GM18517 (cell line): ENCODE results near the gene PUM1.

Source experiments
- ATAC-seq: cut with Tn5 transposase; IDR thresholded peaks from one replicate; pipeline ENCODE4 v1.9.1; 2021; ENCODE audit warnings: mild to moderate bottlenecking, moderate library complexity; ENCODE audit not compliant: unreplicated experiment

Gene PUM1

DNA sequence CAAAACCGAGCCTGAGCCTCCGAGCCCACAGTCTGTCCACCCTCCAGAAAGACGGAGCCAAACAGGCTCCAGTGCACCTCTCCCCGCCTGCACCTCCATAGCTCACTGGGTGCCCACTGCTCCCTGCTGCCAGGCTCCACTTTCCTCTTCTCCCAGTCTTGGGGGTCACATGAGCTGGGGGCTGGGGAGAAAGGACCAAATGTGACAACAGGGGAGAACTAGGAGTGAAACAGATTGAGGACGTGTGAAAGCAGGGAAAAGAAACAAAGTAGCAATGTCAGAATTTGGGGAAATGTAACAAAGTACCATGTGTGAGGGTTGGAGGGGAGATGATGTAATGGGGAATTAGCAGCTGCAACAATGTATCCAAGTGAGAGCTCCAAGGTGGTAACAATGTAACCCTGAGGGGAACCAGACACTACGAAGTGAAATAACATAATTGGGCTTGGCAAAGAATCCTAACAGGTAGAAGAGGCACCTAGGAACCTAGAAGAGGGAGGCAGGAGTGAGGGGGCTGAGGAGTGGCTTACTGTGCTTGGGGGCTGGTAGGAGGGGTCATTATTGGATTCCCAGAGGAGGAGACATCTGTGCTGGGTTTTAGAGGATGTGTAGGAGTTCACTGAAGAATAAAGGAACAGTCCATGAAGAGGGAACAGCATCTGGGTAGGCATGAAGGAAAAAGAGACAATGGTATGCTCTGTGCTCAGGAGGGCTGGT, 169.4 kb downstream of the PUM1 start:
- ATAC-seq = no peak

DNA sequence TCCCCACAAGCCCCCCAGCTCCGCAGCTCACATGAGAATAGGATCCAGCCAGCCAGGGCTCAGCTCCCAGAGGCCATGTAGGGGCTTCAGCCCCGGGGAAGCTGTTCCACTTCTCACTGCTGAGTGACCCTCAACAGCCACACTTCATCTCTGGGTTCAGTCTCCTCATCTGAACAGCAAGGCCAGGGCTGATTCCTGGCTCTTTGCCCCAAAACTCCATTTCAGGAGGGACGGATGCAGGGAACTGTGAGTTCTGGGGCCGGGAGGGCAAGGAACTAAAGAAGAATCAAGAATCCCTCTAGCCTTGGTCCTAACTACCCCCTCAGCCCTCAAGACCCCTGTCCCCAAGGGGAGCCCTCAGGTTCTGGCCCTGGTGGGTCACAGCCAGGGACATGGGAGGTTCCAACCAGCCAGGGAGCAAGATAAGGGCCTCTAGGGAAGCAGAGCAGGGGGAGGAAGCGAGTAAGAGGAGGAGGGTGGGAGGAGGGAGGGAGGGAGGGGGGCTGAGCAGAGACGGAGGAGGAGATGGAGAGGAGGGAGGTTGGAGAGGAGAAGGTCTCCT, 170.1 kb downstream of the PUM1 start:
- no peak for ATAC-seq

DNA sequence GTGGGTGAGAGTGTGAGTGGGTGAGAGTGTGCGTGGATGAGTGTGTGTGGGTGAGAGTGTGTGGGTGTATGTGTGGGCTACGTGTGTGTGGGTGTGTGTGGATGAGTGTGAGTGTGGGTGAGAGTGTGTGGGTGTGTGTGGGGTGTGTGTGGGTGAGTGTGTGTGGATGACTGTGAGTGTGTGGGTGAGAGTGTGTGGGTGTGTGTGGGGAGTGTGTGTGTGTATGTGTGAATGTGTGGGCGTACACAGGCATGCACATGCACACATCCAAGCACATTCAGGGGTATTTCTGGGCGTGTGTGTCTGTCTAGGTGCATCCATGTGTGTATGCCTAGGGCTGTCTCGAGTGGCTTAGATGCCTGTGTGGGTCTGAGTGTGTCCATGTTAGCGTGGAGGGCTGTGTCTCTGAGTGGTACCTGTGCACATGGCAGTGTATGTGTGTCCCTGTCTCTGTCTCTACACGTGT, 171.0 kb downstream of the PUM1 start:
- ATAC-seq = no peak

DNA sequence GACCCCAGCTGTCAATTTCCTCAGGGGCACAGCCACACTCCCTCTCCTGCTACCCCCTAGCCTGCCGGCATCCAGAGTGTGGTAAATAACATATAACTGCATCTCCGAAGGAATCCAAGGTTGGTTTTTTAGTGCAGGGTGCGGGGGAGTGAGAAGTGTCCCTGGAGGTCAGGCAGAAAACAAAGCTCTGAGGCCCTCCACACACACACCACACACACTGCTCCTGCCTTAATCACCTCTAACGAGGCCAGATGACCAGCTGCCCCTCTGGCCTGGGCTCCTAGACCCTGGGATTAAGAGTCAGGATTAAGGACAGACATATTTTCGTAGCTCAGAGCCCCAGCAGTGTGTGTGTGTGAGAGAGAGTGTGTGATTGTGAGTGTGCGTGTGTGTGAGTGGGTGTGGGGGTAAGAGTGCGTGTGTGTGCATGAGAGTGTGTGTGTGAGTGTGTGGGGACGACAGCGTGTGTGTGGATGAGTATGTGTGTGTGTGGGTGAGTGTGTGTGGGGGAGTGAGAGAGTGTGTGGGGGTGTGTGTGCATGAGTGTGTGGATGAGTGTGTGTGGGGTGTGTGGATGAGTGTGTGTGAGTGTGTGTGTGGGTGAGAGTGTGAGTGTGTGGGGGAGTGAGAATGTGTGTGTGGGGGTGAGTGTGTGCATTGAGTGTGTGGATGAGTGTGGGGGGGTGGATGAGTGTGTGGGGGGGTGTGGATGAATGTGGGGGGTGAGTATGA, 171.6 kb downstream of the PUM1 start:
- no peak for ATAC-seq

DNA sequence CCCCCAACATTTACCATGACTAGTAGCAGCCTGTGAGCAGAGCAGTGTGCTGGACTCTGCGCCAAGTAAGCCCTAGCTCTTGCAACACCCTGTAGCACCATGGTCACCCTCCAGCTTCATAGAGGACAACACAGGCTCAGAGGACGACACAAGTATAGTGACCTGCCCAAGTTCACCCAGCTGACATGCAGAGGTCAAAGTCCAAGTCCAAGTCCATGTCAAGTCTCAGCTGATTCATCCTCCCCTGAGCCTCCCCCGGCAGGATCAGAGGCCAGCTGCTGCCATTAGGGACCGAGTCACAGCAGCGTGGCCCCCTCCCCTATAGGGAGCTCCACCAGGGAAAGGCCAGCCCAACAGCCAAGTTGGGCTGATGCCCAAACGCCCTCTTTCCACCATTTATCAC, 172.8 kb downstream of the PUM1 start:
- no peak for ATAC-seq

DNA sequence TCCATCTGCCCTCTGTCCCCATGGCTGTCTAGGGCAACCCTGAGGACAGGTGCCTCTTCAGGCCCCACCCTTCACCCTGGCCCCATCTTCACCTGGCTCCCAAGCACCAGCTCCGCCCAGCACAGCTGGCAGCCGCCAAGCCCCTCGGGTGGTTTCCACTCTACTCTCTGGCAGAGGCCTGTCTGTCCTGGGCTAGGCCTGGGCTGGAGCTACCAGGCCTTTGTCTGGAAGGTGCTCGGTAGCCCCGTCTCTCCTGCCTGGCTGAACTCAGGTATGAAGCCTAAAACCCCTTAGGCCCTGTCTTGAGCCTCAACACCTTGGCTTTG, 174.3 kb downstream of the PUM1 start:
- ATAC-seq = no peak

DNA sequence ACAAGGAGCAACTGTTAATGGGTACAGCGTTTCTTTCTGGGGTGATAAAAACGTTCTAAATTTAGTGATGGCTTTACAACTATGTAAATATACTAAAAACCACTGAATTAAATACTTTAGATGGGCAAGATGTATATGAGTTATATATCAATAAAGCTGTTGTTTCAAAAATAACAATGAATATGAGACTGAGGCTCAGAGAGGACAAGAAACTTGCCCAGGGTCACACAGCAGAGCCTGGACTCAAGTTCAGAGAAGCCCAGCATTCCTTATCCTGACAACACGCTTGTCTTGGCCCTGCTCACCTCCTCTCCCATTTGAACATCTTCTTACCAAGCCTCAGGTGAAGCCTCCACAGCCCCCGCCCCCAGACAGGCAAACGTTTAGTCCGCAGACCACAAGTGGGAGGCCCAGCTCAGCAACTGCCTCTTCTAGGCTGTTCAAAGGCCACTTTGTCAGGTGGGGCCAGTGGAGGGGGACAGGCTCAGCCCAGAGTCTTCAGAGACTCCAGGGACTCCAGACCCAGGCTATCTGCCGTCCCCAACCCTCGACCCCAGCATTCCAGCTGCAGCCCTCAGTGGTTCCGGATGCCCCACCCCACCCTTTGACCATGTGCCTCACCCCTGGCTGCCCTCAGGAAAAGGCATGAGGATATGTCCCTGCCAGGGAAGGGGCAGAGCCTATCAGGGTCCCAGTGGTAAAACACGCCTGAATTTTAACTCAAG, 174.9 kb downstream of the PUM1 start:
- ATAC-seq = no peak

DNA sequence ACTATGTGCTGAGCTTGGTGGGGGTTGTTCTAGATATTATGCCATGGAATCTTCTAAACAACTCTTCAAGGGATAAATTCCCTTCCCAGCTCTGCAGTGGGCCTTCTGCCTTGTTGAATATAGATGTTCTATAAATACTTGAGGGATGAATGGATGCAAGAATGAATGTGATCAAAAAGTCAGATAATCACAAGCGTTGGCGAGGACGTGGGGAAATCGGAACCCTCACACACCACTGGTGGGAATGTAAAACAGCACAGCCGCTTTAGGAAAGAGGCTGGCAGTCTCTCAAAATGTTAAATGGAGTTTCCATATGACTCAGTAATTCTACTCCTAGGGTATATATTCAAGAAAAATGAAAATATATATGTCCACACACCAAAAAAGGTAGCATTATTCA, 176.0 kb downstream of the PUM1 start:
- ATAC-seq = no peak

DNA sequence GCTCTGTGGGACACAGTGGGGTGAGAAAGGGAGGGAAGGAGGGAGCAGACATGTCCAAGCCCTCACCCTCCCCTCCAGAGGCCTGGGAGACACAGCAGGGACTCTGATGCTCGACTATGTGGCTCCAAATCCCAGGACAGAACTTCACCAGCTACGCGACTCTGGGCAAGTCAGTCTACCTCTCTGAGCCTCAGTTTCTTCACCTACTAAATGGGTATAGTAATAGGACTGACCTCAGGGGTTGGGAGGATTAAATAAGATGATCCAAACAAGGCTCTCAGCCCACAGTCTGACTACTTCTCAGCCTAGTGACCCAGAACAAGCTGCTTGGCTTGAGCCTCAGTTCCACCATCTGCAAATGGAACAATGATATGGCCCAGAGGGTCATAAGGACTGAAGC, 176.5 kb downstream of the PUM1 start:
- no peak for ATAC-seq

DNA sequence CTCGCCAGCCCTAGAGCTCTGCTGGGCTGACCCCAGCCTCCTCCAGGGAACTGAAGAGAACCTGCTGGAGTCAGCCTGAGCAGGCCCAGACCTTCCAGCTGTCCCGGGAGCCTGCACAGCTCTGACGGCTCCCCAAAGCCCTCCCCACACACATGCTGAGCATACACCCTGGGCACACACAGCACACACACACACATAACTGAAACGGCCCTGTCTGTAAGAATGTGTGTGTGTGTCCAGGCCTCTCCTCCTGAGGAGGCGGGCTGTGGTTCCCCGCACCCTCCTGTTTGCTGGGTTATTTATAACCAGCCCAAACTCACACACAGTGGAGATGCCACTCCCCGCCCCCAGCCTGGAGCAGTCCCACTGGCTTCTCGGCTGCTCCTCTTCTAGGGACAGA, 177.1 kb downstream of the PUM1 start:
- no peak for ATAC-seq

DNA sequence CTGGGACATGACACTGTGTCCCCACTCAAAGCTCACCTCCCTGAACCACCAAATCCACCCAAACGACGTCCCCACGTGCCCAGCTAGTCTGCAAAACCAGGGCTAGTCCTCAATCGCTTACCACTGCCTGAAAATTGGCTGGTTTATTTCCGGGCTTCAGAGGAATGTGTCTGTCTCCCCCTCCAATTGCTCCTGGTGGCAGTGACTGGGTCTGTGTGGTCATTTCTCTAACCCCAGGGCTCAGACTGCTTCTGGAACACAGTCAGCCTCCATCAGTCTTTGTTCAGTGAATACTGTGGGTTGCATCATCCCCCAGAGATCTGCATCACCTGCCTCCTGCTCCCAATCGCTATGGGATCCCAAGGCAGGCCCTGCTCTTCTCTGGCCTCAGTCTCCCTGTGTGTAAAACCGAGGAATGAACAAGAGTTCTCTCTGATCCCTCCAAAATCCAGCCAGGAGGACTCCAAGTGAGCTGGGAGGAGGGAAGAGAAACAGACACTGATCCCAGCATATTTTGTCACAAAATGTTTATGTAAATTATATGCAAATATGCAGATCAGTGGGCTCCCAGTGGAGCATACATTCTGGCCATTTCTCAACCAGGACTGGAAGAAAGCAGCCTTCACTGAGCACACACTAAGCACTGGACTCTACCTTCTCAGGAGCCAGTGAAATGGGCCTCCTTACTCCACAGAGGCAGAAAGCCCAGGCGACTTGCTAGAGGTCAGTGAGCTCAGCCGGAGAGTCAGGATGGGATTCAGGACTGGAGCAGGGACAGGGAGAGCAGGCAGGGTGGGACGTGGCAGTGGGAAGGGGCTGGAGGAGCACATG, 177.8 kb downstream of the PUM1 start:
- ATAC-seq = no peak

DNA sequence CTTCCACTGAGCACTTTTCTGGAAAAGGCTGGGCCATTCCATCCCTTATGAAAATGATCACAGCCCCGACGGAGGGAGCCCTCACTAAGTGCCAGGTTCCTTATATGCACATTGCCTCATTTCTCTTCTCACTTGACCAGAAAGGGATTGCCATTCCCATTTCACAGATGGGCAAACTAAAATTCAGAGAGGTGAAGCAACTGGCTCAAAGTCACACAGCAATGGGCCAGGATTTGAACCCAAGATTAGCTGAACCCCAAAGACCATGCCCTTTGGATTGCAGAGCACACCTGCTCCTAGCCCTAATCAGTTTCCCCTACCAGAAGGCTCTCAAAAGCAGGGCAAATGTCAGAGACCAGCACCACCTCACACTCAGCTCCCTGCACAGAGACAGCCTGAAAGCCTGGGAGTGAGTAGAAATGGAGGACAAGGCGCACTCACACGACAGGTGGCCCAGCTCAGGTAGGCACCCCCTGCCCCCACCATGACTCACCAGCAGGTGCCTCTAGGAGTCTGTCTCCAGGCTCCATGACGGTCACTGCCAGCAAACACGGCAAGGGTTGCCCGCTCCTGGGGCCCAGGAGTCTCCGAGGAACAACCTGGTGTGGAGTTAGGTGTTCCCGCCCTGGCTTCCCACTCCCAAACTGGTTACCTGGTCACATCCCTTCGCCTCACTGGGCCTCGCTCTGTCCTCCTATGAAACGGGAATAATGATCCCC, 178.6 kb downstream of the PUM1 start:
- ATAC-seq = no peak

DNA sequence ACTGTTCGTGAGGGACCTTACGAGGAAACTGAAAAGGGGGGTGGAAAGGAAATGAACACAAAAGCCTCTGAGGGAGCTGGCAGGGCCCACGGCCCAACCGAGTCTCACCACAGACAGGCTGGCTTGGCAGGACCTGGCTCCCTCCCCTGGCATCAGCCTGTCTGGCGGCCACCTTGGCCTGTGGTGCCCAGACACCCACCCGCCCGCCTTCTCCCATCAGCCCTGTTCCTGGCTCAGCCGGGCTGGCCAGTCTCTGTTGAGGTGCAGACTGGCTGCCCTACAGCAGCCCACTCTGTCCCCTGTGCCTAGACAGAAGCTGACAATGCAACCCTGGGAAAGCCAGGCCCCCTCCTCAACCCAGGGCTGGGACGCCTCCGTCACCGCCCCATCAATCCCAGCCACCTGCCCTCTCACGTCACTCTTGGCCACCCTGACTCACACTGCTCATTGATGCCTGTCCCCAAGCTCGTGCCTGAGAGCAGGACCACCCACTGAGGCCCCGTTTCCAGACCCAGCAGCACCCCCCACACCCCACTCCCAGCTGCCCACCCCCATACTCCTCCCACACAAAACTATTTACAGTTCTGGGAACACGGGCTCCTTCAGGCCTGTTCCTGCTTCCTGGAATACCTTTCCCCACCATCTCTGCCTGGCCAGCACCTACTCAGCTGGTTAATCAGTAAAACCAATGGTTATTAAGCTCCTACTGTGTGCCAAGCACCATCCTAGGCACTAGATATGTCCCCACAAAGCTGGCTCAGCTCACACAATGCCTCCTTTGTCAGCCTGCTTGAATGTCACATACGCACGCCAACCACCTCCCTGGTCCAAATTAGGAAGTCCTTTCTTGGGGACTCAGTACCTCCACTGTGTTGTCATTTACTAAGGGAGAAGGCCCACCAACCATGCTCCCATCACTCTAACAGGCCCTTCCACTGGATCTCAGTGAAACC, 179.7 kb downstream of the PUM1 start:
- ATAC-seq = no peak

DNA sequence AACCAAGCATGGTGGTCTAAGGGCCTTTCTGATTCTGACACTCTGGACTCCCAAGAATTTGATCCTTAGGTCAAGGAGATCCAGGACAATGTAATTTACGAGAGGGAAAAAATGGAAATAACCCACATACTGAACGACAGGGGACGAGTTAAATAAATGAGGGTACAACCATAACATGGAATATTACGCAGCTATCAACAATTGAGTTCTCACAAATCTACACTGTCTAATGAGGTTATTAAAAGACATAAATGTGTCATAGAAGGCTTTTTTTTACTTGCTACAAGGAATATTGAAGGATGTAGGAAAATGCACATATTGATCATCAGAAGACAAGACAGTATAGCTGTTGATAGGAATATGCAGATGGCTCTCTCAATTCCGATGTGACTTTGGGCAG, 180.8 kb downstream of the PUM1 start:
- ATAC-seq = no peak

DNA sequence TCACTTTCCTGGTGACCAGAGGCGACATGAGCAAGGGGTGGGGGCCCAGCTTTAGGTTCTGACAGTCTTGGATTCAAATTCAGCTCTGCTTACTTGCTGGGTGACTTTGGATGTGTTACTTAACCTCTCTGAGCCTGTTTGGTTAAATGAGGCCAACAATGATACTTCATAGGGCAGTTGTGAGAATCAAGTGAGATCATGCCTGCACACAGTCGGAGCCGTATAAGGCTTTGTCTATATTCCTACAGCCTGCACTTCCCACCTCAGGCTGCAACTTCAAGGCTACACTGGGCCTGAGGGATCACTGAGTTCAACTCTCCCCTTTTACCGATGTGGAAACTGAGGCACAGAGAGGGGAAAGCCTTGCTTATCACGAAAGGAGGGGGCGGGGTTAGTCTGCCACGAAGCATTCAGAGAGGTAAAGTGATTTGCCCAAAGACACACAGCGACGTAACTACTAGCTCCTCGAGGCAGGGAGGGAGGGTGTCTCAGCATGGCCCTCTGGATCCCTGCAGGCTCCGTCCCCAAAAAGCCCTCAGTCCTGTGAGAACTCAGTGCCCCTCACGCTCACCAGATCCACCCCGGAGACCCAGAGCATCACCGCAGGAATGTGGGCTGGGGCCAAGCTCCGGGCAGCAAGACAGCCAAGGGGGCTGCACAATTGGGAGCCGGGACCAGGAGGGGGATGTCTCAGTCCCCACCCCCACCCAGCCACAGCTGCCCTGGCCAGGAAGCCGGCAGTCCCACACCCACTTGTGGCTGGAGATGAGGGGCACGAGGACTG, 181.9 kb downstream of the PUM1 start:
- no peak for ATAC-seq

DNA sequence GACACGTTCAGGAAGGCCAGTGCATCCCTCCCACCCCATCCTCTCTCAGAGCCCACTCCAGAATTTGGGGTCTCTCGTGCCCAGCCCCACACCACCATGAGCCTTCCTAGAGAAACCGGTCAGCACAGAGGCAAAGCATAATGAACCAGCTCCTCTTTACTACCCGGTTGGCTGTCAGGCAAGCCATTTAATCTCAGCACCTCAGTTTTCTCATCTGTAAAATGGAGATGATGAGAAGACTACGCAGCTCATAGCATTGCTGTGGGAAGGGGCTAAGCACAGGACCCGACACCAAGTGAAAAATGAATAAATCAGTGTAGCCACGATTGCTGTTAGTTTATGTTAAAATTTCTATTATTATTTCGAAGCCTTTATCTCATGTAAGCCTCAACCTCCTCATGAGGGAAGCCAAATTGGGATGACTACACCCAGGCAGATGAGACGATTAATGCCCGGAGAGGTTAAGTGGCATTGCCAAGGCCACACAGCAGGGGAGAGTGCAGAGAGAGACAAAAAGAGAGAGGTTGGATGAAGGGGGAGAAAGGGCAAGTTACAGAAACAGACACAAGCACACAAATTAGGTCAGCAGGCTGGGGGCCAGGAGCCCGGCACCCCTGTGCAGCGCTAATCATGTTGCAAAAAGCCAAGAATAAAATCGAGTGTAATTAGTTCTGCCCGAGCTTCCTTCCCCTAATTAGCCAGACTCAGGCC, 182.7 kb downstream of the PUM1 start:
- no peak for ATAC-seq
